Liver (tissue), 9 donors: Measurements from ENCODE around the gene PMP22. TPM values are rescaled to one million over a fixed set of nuclear protein-coding genes. Genes with fewer than 3 reads are reported as not detected.

Experiments used
- DNase-seq: peaks from one replicate; pipeline ENCODE4 v3.0.0-alpha.2; 2017; ENCODE audit warnings: low spot score
- H3K27ac ChIP-seq, 2 donors: one replicate each; pipeline ENCODE4 v1.7.0; 2013; ENCODE audit warnings: inconsistent platforms in 2 of 2, low read length in 2 of 2, control low read depth in 1 of 2, low read depth in 1 of 2, mild to moderate bottlenecking in 1 of 2
- H3K27me3 ChIP-seq, 4 donors: one replicate each; pipeline versions ENCODE4 v1.6.1 to v1.7.0; 2013; ENCODE audit warnings: low read length in 3 of 4, inconsistent platforms in 1 of 4, mild to moderate bottlenecking in 1 of 4, moderate library complexity in 1 of 4; ENCODE audit not compliant: control insufficient read depth in 4 of 4, insufficient read depth in 4 of 4
- H3K36me3 ChIP-seq, 4 donors: one replicate each; pipeline versions ENCODE4 v1.6.1 to v1.7.0; 2013; ENCODE audit warnings: low read length in 3 of 4, mild to moderate bottlenecking in 3 of 4, low read depth in 1 of 4, moderate library complexity in 1 of 4; ENCODE audit not compliant: control insufficient read depth in 4 of 4, insufficient read depth in 3 of 4
- H3K4me1 ChIP-seq, 4 donors: one replicate each; pipeline versions ENCODE4 v1.6.1 to v1.7.0; 2013; ENCODE audit warnings: low read length in 3 of 4, mild to moderate bottlenecking in 3 of 4, moderate library complexity in 1 of 4; ENCODE audit not compliant: control insufficient read depth in 4 of 4, insufficient read depth in 4 of 4
- H3K4me3 ChIP-seq, 3 donors: one replicate each; pipeline versions ENCODE4 v1.6.1 to v1.7.0; 2013; ENCODE audit warnings: low read length in 3 of 3, control low read depth in 1 of 3, low read depth in 1 of 3, mild to moderate bottlenecking in 1 of 3
- H3K9ac ChIP-seq, 2 donors: one replicate each; pipeline ENCODE4 v1.7.0; 2013; ENCODE audit warnings: low read length in 2 of 2, mild to moderate bottlenecking in 2 of 2, moderate library complexity in 2 of 2, control low read depth in 1 of 2, low read depth in 1 of 2
- H3K9me3 ChIP-seq, 4 donors: one replicate each; pipeline versions ENCODE4 v1.6.1 to v1.7.0; 2013; ENCODE audit warnings: low read length in 3 of 4; ENCODE audit not compliant: control insufficient read depth in 4 of 4
- ATF3 ChIP-seq: IDR thresholded peaks from 2 replicates; pipeline ENCODE4 v1.6.1; 2016; ENCODE audit warnings: antibody characterized with exemption
- CTCF ChIP-seq: fragments of 150-350 bp; IDR thresholded peaks from 2 replicates; pipeline ENCODE4 v1.5.1; 2017; ENCODE audit warnings: improper control_type of control experiment, low read depth, low read length; ENCODE audit not compliant: missing input control
- EGR1 ChIP-seq, 2 donors: IDR thresholded peaks; 2 replicates each; pipeline ENCODE4 v1.6.1; 2016 to 2018; ENCODE audit warnings: antibody characterized with exemption in 2 of 2, low read depth in 2 of 2
- GABPA ChIP-seq, 2 donors: IDR thresholded peaks in 1 of 2; conservative IDR thresholded peaks in 1 of 2; 2 replicates each; pipeline ENCODE4 v1.6.1; 2016; ENCODE audit warnings: antibody characterized with exemption in 2 of 2, mild to moderate bottlenecking in 1 of 2, moderate library complexity in 1 of 2
- JUND ChIP-seq, 2 donors: IDR thresholded peaks; 2 replicates each; pipeline ENCODE4 v1.6.1; 2016; ENCODE audit warnings: antibody characterized with exemption in 2 of 2
- NR2F2 ChIP-seq: IDR thresholded peaks from 2 replicates; pipeline ENCODE4 v1.6.1; 2016; ENCODE audit warnings: antibody characterized with exemption
- RAD21 ChIP-seq, 2 donors: IDR thresholded peaks; 2 replicates each; pipeline ENCODE4 v1.6.1; 2016; ENCODE audit warnings: antibody characterized with exemption in 2 of 2, mild to moderate bottlenecking in 2 of 2
- RXRA ChIP-seq, 2 donors: IDR thresholded peaks; 2 replicates each; pipeline ENCODE4 v1.6.1; 2017 to 2018; ENCODE audit warnings: antibody characterized with exemption in 2 of 2, mild to moderate bottlenecking in 1 of 2
- SP1 ChIP-seq: IDR thresholded peaks from 2 replicates; pipeline ENCODE4 v1.6.1; 2018; ENCODE audit warnings: antibody characterized with exemption, mild to moderate bottlenecking
- TAF1 ChIP-seq: conservative IDR thresholded peaks from 2 replicates; pipeline ENCODE4 v1.6.1; 2016; ENCODE audit warnings: antibody characterized with exemption, mild to moderate bottlenecking
- YY1 ChIP-seq: IDR thresholded peaks from 2 replicates; pipeline ENCODE4 v1.6.1; 2016; ENCODE audit warnings: antibody characterized with exemption, mild to moderate bottlenecking
- ZBTB33 ChIP-seq: IDR thresholded peaks from 2 replicates; pipeline ENCODE4 v1.6.1; 2016; ENCODE audit warnings: antibody characterized with exemption
- WGBS: extraction: QIAGEN DNeasy Blood & Tissue Kit; methylation state at CpG from one replicate; pipeline ENCODE4 v1.1.7; 2013; 5-methylcytosine and 5-hydroxymethylcytosine counted together
- polyA plus RNA-seq, 2 donors: library from polyadenylated mRNA; stranded (reverse) in 1 of 2; unstranded in 1 of 2; fragments of 200-250 nt in 1 of 2; fragments of >200 nt in 1 of 2; fragmentation: Nextera tagmentation in 1 of 2; extraction: Ambion mirVana in 1 of 2; gene quantifications; one replicate each; pipeline versions ENCODE4 v1.2.1 to v1.2.3, GENCODE V29; 2013 to 2015
- total RNA-seq, 2 donors: library from RNA; depleted of rRNA; stranded (reverse); fragments of >200 nt; gene quantifications; one replicate each; pipeline ENCODE4 v1.2.3, GENCODE V29; 2014
- donor health status: healthy.
- donor health status: healthy.
- donor health status: healthy.
- donor health status: healthy.
- donor health status: healthy.

Gene PMP22
- total and polyA plus RNA-seq, 4 donors, result 3.2 to 9.1 (median 5.7) TPM

GRCh38 chr17:15262291-15263205 is 2.6 kb downstream of the PMP22 start:
- H3K4me1 ChIP-seq, result peaks cover 0 to 28% (median 12%) of the 10 kb centered on the region in 4 donors
- H3K9me3 ChIP-seq, result no peaks in the 10 kb centered on the region
- DNase-seq, result peak; percentile 40
- peak overlapping the region in 2 of 3 donors; percentile 30 to 49 for H3K4me3 ChIP-seq
- 3% methylated on average over 60 of the region's 60 CpGs for WGBS
- peaks cover 0 to 6% (median 4%) of the 10 kb centered on the region in 4 donors for H3K27me3 ChIP-seq
- H3K27ac ChIP-seq, result peak overlapping the region; percentile 64 to 76
- no peak overlapping the region for H3K9ac ChIP-seq
- no peaks in the 10 kb centered on the region for H3K36me3 ChIP-seq
- TF ChIP-seq RXRA (IDR thresholded peaks at IDR 0.05) (peak in 1 of 2 donors; percentile 12), GABPA (IDR thresholded peaks at IDR 0.05 in 1 of 2, conservative IDR thresholded peaks at IDR 0.05 in 1 of 2) (no peak)

GRCh38 chr17:15261802-15262290 is 3.3 kb downstream of the PMP22 start:
- peak overlapping the region; percentile 64 to 76 for H3K27ac ChIP-seq
- peak overlapping the region in 2 of 3 donors; percentile 49 to 57 for H3K4me3 ChIP-seq
- H3K27me3 ChIP-seq, result peaks cover 0 to 6% (median 4%) of the 10 kb centered on the region in 4 donors
- TF ChIP-seq ATF3 (no peak), NR2F2 (no peak), JUND (IDR thresholded peaks at IDR 0.05) (no peak), CTCF (no peak), TAF1 (no peak), YY1 (no peak), EGR1 (IDR thresholded peaks at IDR 0.05; ENCODE audit: low read depth in 2 of 2) (no peak), RXRA (IDR thresholded peaks at IDR 0.05) (no peak), SP1 (no peak), RAD21 (IDR thresholded peaks at IDR 0.05) (no peak), ZBTB33 (no peak)
- no peaks in the 10 kb centered on the region for H3K36me3 ChIP-seq
- no peak for DNase-seq
- H3K9ac ChIP-seq, result no peak overlapping the region
- H3K4me1 ChIP-seq, result peaks cover 0 to 35% (median 17%) of the 10 kb centered on the region in 4 donors
- WGBS, result 8% methylated on average over 9 of the region's 9 CpGs
- H3K9me3 ChIP-seq, result no peaks in the 10 kb centered on the region
